ENCODE results near the gene DPEP1.

The DPEP1 gene

DNA sequence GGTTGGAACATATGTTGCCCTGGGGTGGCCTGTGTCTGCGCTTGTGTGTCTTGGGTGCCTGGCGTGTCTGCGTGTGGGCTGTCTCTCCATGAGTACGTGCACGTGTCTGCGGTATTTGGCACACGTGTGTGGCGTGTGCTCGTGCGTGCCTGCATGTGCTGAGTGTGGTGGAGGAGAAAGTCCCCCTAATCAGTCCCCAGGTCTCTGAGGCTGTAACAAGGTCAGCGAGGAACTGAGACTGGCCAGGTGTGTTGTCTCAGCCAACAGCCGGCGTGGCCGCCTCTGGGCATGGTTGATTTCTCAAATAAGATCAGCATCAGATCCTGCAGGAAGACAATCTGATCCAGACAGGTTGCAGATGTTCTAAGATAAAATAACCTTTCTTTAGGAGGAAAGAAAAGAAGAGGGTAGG is 41.4 kb upstream of the DPEP1 start:
- Histone ChIP-seq H3K9me3 (no peaks in the 10 kb centered on the region), H3K4me3 (ENCODE audit: low read depth in 1 of 2, low read length in 1 of 2) (no peak overlapping the region), H3K27me3 (peaks cover 60% of the 10 kb centered on the region), H3K27ac (no peak overlapping the region), H3K36me3 (no peaks in the 10 kb centered on the region), H3K4me1 (ENCODE audit: control insufficient read depth in 1 of 2, insufficient read depth in 1 of 2, low read depth in 1 of 2, low read length in 1 of 2) (peaks cover 15 to 17% of the 10 kb centered on the region in 2 experiments)
- TF ChIP-seq, protein P1, sequence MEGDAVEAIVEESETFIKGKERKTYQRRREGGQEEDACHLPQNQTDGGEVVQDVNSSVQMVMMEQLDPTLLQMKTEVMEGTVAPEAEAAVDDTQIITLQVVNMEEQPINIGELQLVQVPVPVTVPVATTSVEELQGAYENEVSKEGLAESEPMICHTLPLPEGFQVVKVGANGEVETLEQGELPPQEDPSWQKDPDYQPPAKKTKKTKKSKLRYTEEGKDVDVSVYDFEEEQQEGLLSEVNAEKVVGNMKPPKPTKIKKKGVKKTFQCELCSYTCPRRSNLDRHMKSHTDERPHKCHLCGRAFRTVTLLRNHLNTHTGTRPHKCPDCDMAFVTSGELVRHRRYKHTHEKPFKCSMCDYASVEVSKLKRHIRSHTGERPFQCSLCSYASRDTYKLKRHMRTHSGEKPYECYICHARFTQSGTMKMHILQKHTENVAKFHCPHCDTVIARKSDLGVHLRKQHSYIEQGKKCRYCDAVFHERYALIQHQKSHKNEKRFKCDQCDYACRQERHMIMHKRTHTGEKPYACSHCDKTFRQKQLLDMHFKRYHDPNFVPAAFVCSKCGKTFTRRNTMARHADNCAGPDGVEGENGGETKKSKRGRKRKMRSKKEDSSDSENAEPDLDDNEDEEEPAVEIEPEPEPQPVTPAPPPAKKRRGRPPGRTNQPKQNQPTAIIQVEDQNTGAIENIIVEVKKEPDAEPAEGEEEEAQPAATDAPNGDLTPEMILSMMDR (IDR thresholded peaks at IDR 0.05) = no peak

DNA sequence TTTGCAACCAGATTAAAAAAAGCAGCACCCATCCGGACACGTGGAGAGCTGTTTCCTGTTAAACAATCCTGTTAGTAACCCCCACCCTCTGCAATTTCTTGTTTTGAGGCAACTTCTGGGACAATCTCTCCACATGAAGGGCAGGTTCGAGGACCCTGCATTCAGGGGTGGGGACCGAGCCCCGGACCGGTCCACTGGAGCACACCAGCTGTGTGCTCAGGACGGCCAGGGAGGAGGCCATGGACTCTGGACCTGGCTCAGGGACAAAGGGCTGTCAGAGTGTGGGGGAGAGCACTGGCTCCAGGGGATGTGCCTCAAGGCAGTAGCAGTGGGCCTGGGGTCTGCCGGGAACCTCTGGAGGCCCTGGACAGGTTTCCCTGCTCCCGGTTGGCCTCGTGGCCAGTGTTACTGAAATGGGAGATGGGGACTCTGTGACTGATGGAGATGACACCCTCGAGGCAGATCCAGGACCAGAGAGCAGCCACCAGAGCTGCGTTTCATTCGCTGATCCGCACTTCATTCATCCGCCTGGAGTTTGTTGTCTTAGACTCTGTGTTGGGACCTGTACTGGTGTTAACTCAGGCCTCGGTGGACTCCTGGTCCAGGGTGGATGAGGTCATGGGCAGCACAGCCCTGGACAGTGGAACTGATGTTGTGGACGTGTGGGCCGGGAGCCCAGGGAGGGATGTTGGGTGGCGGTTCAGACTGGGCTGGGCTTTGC is 40.8 kb upstream of the DPEP1 start:
- Histone ChIP-seq H3K27me3 (peaks cover 65% of the 10 kb centered on the region), H3K4me3 (ENCODE audit: low read depth in 1 of 2, low read length in 1 of 2) (no peak overlapping the region), H3K36me3 (no peaks in the 10 kb centered on the region), H3K27ac (no peak overlapping the region), H3K4me1 (ENCODE audit: control insufficient read depth in 1 of 2, insufficient read depth in 1 of 2, low read depth in 1 of 2, low read length in 1 of 2) (peaks cover 15 to 17% of the 10 kb centered on the region in 2 experiments), H3K9me3 (no peaks in the 10 kb centered on the region)
- TF ChIP-seq, protein P1 (IDR thresholded peaks at IDR 0.05) = no peak

DNA sequence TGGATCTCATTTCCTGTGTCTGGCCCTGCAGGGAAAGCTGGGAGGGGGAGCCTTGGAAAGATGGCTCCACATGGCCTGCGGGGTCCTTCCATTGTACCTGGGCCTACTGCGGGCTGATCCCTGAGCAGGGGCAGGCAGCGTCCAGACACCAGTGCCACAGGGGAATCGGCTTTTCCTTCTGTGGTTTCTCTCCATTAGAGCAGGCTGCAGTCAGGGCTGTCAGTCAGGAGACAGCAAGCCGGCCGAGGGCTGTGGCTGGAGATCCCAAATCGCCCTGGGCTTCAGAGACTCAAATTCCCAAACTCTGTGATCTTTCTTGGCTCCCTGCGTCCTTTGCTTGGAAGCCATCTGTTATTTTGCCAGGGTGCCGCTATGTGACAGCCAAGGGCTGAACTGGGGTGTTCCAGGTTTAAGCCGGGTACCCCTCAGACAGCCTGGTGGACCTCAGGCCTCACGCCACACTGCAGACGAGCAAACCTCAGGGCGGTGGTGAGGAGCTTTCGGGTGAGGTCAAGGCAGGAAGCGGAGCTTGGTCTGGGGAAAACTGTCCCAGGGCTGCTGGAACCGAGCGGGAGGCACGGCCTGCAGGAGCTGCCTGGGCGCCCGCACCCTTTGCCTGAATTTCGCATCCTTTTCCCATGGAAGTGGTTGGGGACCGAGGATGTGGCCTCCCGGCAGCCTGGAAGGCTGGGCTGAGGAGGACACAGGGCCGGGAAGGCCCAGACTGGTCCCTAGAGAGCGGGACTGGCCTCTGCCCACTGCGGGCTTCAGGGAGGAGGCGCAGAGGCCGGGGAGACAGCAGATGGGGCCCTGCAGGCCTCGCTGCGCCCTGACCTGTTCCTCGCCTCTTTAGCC is 39.4 kb upstream of the DPEP1 start:
- H3K36me3 ChIP-seq = no peaks in the 10 kb centered on the region
- TF ChIP-seq, protein P1 (IDR thresholded peaks at IDR 0.05) = no peak
- H3K4me3 ChIP-seq (ENCODE audit: low read depth in 1 of 2, low read length in 1 of 2) = no peak overlapping the region
- no peak overlapping the region for H3K27ac ChIP-seq
- H3K27me3 ChIP-seq = peaks cover 78% of the 10 kb centered on the region
- peaks cover 15 to 17% of the 10 kb centered on the region in 2 experiments for H3K4me1 ChIP-seq (ENCODE audit: control insufficient read depth in 1 of 2, insufficient read depth in 1 of 2, low read depth in 1 of 2, low read length in 1 of 2)
- H3K9me3 ChIP-seq = no peaks in the 10 kb centered on the region

DNA sequence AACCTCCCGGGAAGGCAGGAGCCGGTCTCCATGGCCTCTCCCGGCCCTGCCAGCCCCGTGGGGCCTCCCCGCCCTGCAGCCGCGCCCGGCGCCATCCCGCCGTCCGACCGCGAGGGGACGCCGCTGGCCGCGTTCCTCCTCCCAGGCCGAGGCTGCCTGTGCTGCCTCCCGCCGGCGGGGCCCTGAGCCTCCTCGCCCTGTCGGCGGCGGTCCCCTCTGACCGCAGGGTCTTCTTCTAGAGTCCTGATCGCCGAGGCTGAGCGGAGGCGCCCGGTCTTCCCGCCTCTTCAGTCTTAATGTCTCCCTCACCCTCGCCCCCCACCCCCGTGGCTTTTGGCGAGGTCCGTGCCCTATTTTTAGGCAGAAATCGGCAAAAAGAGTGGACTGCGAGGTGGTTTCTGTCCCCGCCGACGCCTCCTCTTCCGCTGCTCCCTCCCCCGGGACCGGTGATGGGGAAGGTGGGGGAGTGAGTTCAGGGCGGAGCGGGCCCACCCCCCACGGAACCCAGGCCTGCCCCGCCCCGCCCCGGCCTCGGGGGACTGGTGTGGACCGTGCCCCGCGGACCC is 38.7 kb upstream of the DPEP1 start:
- TF ChIP-seq, protein P1 (IDR thresholded peaks at IDR 0.05) = no peak
- Histone ChIP-seq H3K27ac (no peak overlapping the region), H3K36me3 (no peaks in the 10 kb centered on the region), H3K9me3 (no peaks in the 10 kb centered on the region), H3K4me3 (ENCODE audit: low read depth in 1 of 2, low read length in 1 of 2) (peak overlapping the region in 1 of 2 experiments; percentile 7), H3K4me1 (ENCODE audit: control insufficient read depth in 1 of 2, insufficient read depth in 1 of 2, low read depth in 1 of 2, low read length in 1 of 2) (peaks cover 15 to 17% of the 10 kb centered on the region in 2 experiments), H3K27me3 (peaks cover 78% of the 10 kb centered on the region)

DNA sequence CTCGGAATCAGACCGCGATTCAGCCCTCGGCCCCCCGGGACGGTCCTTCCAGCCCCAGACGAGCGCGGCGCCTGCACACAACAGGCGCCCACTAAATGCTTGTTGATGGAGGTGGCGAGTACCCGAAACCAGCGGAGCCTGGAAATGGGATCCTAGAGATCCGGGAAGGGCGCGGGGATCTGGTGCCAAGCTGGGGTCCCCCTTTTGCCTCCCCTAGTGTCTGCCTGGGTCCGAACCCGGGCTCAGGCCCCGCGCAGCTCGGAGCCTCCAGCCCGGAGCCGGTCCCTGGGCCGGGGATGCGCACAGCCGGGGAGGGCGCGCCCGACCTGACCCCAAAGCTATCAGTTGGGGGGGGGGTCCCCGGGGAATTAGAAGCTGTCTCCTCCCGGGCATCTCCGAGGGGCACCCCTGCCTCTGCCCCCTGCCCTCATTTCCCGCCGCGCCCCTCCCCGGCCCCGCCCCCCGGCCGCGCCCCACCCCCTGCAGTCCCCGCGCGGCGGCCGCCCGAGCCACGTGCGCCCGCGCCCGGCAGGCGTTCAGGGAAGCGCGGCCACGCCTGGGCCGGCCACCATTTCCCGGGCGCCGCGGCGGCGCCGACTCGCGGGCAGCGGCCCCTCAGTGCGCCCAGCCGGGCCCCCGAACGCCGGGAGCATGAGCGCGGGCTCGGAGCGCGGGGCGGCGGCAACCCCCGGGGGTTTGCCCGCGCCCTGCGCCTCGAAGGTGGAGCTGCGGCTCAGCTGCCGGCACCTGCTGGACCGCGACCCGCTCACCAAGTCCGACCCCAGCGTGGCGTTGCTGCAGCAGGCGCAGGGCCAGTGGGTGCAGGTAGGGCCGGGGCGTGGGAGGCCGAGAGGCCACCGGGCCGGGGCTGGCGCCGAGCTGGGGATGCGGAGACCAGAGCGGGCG is 37.9 kb upstream of the DPEP1 start, which contains the start of gene CPNE7:
Gene CPNE7 (plus strand): TSS at position 512 of the 906 bp plus-strand sequence. CDS start 140 bp downstream, at position 652.
- TF ChIP-seq, protein P1 (IDR thresholded peaks at IDR 0.05) = no peak
- H3K27ac ChIP-seq = no peak within 1 kb of the TSS

More for the DNA sequence above, 37.9 kb upstream of the DPEP1 start, which contains the start of gene CPNE7:
- H3K4me1 ChIP-seq (ENCODE audit: control insufficient read depth in 1 of 2, insufficient read depth in 1 of 2, low read depth in 1 of 2, low read length in 1 of 2) = peaks cover 15 to 17% of the 10 kb centered on the region in 2 experiments
- H3K4me3 ChIP-seq (ENCODE audit: low read depth in 1 of 2, low read length in 1 of 2) = peak within 1 kb of the TSS in 1 of 2 experiments; percentile 7
- no peaks in the 10 kb centered on the region for H3K9me3 ChIP-seq
- no peaks in the 10 kb centered on the region for H3K36me3 ChIP-seq
- H3K27me3 ChIP-seq = peaks cover 75% of the 10 kb centered on the region
